Measurements from ENCODE around the gene CCR1.

The CCR1 gene

DNA sequence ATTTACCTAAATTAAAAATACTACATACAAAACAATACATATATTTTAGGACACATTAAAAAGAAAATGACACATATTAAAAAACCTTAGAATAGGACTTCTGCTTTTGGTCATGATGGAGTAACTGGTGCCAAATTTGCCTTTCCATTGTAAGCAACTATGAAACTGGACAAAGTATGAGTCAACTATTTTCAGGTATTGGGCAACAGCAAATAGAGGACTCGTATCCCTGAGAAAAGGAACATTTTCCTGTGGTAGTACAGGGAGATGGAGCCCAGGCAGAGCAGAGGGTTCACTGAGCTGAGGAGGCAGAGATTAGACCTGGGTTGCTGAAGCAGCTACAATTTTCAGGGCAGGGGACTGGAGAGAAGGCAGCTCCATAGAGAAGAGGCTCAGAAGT lies 14.7 kb downstream of the CCR1 start:
- peak; percentile 24 for DNase-seq (ENCODE audit: low read depth)
- no peak overlapping the region for H3K4me3 ChIP-seq (replicated peaks; ENCODE audit: low read depth, low read length)
- TF ChIP-seq, protein P1, sequence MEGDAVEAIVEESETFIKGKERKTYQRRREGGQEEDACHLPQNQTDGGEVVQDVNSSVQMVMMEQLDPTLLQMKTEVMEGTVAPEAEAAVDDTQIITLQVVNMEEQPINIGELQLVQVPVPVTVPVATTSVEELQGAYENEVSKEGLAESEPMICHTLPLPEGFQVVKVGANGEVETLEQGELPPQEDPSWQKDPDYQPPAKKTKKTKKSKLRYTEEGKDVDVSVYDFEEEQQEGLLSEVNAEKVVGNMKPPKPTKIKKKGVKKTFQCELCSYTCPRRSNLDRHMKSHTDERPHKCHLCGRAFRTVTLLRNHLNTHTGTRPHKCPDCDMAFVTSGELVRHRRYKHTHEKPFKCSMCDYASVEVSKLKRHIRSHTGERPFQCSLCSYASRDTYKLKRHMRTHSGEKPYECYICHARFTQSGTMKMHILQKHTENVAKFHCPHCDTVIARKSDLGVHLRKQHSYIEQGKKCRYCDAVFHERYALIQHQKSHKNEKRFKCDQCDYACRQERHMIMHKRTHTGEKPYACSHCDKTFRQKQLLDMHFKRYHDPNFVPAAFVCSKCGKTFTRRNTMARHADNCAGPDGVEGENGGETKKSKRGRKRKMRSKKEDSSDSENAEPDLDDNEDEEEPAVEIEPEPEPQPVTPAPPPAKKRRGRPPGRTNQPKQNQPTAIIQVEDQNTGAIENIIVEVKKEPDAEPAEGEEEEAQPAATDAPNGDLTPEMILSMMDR (IDR thresholded peaks at IDR 0.05; ENCODE audit: low read length, missing control alignments) = no peak

DNA sequence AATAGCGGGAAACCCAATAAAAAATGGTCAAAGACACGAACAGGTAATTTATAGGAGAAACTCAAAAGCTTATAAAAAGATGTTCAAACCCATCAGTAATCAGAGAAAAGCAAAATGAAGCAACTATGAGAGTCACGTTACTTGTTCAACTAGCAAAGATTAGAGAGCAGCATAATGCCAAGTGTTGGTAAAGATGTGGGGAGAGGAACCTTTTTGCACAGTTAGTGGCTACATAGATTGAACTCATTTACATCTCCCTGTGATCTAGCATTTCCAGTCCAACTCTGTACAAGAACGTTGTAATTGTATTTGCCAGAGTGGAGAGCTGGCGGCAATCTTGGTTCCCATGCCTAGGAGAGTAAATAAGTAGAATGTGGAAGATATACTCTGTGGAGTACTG lies 15.2 kb downstream of the CCR1 start:
- no peak for DNase-seq (ENCODE audit: low read depth)
- TF ChIP-seq, protein P1 (IDR thresholded peaks at IDR 0.05; ENCODE audit: low read length, missing control alignments) = no peak

DNA sequence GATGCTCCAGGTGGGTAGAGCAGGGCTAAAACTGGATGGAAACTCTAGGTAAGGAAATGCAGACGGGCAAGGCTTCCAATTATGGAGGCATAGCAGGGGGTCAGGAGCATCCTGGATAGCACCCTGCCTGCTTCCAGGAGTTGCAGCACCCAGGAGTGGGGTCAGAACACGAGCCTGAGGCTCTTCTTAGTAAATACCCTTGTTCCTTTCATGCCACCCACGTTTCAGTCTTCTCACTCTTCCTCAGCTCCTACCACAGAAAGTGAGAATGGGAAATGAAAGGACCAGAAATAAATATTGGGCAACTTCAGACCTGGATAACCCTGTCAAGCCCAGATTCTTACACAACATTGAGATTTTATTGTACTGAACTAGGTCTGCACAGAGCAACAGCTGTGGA lies 16.4 kb downstream of the CCR1 start:
- no peak overlapping the region for H3K4me3 ChIP-seq (replicated peaks; ENCODE audit: low read depth, low read length)
- TF ChIP-seq, protein P1 (IDR thresholded peaks at IDR 0.05; ENCODE audit: low read length, missing control alignments) = no peak
- DNase-seq (ENCODE audit: low read depth) = no peak

More for the DNA sequence above, 15.2 kb downstream of the CCR1 start:
- no peak overlapping the region for H3K4me3 ChIP-seq (replicated peaks; ENCODE audit: low read depth, low read length)

DNA sequence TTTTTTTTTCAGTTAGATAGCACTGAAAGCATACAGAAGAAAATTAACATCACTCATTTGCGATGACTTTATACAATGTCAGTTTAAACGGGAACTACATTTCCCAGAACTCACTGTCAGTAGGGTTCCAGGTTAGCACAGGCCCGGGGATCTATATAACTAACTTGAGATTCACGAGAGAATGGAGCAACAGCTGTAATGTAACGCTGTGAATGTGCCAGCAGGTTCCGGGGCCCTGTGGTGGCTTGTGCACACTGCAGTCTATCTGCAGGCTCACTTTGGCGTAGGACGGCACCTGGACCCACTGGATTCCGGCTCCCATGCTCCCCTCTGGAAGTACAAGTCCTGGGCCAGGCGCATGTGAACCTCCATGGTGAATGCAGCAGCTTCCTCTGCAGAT lies 19.4 kb downstream of the CCR1 start:
- no peak for DNase-seq (ENCODE audit: low read depth)
- no peak overlapping the region for H3K4me3 ChIP-seq (replicated peaks; ENCODE audit: low read depth, low read length)
- TF ChIP-seq, protein P1 (IDR thresholded peaks at IDR 0.05; ENCODE audit: low read length, missing control alignments) = no peak

DNA sequence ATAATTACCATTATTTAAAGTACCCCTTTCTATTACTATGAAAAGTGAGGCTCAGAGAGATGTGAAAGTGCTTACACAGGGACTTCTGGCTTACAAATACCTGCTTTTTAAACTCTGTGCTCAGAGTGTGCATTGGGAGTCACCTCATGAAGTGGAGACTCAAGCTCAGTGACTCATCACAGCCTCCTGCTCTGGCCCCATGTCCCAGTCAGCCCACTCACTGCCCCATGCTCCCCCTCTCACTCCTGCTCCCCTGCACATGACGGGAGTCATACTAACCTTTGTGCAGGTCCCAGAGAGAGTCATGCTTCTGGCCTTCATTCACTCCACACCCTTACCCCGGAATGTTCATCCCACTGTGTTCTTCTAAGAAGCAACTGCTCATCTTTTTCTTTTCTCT lies 20.2 kb downstream of the CCR1 start:
- H3K4me3 ChIP-seq (replicated peaks; ENCODE audit: low read depth, low read length) = no peak overlapping the region
- DNase-seq (ENCODE audit: low read depth) = no peak
- TF ChIP-seq, protein P1 (IDR thresholded peaks at IDR 0.05; ENCODE audit: low read length, missing control alignments) = no peak

DNA sequence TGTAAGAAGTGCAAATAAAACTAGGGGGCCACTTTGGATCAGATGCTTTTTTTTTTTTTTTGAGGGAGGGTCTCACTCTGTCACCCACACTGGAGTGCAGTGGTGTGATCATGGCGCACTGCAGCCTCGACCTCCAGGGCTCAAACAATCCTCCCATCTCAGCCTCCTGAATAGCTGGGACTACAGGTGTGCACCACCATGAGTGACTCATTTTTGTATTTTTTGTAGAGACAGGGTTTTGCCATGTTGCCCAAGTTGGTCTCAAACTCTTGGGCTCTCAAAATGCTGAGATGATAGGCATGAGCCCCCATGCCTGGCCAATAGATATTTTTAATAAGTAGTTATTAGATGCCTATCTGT lies 20.8 kb downstream of the CCR1 start:
- H3K4me3 ChIP-seq (replicated peaks; ENCODE audit: low read depth, low read length) = no peak overlapping the region
- no peak for DNase-seq (ENCODE audit: low read depth)
- TF ChIP-seq, protein P1 (IDR thresholded peaks at IDR 0.05; ENCODE audit: low read length, missing control alignments) = no peak

DNA sequence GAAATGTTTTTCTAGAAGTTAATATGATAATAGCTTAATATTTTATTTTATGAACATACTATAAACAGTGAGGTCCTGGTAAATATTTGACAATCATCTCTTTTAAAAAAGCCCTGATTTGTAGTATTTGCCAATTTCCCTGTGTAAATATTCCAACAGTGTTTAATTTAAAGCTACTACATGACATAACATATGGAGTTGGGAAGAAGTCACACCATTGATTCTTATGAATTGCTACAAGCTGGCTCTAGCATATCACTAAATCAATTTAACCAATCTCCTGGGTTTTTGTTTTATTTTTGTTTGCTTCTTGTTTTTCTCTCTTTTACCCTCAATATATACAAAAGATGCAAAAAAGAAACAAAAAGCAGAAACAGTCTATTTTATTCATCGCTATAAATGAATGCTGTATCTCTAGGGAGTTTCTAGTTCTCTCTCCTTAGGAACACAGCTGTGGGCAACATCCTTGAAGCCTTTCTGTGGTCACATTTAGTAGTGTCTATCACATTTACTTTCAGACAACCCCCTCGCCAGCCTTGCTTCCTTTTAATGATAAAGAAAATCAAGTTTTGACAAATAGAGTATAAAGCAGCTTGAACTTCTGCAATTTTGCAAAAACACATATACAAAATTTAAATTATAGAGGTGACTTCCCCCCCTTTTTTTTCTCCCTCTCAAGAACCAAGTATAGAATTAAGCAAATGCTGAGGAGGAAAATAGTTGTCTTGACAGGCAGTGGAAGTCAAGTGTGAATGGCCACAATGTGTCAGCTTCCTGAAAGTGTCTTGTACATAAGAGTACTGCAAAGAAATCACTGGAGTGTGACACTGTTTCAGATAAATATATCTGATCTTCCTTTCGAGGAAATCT lies 21.4 kb downstream of the CCR1 start:
- no peak for DNase-seq (ENCODE audit: low read depth)
- TF ChIP-seq, protein P1 (IDR thresholded peaks at IDR 0.05; ENCODE audit: low read length, missing control alignments) = no peak

More for the DNA sequence above, 21.4 kb downstream of the CCR1 start:
- H3K4me3 ChIP-seq (replicated peaks; ENCODE audit: low read depth, low read length) = no peak overlapping the region

All from fibroblast of pulmonary artery (primary cell).